ENCODE data around the gene SPACA6.

The SPACA6 gene

GRCh38 chr19:51688671-51689571, 4.2 kb upstream of the SPACA6 start:
- H3K4me3 ChIP-seq (ENCODE audit: control insufficient read depth, low read depth, low read length): peak overlapping the region; percentile 86
- DNase-seq (ENCODE audit: low read depth): peak; percentile 92
- TF ChIP-seq CTCF (conservative IDR thresholded peaks at IDR 0.05; ENCODE audit: control insufficient read depth, insufficient read depth, low read depth, low read length): no peak

DNA sequence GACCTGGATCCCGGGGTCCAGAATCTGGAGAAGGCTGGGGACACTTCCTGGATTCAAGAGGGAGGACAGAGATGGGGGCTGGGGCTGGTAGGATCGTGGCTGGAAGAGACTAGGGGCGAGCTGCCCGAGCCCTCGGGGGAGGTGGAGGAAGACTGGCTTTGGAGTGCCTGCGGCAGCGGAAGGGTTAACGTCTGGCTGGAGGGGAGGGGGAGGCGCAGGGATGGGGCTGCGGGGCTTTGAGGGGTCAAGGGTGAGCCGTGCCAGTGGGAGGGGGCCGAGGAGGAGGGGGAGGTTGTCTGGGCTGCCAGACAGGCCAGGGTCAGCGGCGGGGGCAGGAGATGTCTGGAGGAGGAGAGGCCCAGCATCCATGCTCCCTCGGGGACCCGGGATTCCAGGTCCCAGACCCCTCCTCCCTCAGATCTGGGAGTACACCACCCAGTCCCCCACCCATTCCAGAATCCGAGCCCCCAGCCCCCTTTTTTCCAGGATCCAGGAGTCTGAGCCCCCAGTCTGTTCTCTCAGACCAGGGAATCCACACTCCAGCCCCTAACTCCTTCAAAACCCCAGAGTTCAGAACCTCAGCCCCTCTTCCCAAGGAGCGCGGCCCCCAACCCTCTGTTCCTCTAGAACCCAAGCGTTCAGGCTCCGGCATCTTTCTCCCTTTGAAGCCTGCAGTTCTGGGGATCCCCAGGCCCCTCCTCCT, 3.2 kb upstream of the SPACA6 start:
- DNase-seq (ENCODE audit: low read depth): no peak
- TF ChIP-seq CTCF (conservative IDR thresholded peaks at IDR 0.05; ENCODE audit: control insufficient read depth, insufficient read depth, low read depth, low read length): no peak
- H3K4me3 ChIP-seq (ENCODE audit: control insufficient read depth, low read depth, low read length): peak overlapping the region; percentile 86

DNA sequence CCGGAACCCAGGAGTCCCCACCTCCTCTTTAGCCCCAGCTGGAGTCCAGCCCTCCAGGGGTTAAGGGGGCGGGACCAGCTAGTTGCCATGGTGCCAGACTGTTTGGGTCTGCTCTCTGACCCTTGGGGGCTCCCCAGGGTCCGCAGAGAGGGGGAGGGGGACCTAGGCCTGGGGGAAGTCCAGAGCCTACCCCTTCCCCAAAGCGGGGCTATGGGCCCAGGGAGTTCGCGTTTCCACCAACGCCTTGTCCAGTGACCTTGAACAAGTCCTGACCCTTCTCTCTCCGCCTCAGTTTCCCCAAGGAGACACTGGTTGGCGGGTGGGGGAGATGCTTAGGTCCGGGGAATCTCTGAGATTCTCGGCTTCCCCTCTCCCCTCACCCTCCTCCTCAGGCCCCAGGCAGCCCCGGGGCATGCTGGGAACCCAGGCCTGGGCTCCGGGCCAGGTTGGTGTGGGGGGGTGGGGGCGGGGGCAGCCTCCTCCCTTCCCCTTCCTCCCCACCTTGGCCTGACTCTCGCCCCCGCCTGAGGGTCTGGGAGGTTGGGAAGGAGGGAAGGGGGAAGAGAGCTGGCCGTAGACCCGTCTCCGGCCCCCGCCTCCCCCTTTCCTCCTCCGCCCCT, 2.6 kb upstream of the SPACA6 start:
- peak; percentile 60 for DNase-seq (ENCODE audit: low read depth)
- peak overlapping the region; percentile 86 for H3K4me3 ChIP-seq (ENCODE audit: control insufficient read depth, low read depth, low read length)

DNA sequence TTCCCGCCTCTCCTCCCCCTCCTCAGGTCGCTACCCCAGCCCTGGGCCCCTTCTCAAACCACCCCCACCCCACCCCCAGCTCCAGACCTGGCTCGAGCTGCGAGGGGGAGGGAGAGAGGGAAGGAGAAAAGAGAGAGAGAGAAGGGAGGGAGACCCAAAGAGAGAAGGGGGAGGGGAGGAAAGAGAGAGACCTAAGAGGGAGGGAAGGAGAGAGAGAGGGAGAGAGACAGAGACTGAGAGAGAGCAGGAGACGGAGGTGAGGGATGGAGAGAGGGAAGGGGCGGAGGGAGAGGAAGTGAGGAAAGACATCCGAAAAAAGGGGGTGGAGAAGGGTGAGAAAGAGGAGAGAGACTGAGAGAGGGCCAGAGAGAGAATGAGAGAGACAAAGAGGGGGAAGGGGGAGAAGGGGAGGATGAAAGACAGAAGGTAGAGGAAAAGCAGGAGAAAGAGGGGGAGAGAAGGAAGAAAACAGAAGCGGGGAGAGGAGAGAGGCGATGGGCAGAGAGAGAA, 2.0 kb upstream of the SPACA6 start:
- TF ChIP-seq CTCF (conservative IDR thresholded peaks at IDR 0.05; ENCODE audit: control insufficient read depth, insufficient read depth, low read depth, low read length): no peak
- peak overlapping the region; percentile 86 for H3K4me3 ChIP-seq (ENCODE audit: control insufficient read depth, low read depth, low read length)
- peak; percentile 52 for DNase-seq (ENCODE audit: low read depth)

More for the DNA sequence above, 2.6 kb upstream of the SPACA6 start:
- no peak for TF ChIP-seq CTCF (conservative IDR thresholded peaks at IDR 0.05; ENCODE audit: control insufficient read depth, insufficient read depth, low read depth, low read length)

DNA sequence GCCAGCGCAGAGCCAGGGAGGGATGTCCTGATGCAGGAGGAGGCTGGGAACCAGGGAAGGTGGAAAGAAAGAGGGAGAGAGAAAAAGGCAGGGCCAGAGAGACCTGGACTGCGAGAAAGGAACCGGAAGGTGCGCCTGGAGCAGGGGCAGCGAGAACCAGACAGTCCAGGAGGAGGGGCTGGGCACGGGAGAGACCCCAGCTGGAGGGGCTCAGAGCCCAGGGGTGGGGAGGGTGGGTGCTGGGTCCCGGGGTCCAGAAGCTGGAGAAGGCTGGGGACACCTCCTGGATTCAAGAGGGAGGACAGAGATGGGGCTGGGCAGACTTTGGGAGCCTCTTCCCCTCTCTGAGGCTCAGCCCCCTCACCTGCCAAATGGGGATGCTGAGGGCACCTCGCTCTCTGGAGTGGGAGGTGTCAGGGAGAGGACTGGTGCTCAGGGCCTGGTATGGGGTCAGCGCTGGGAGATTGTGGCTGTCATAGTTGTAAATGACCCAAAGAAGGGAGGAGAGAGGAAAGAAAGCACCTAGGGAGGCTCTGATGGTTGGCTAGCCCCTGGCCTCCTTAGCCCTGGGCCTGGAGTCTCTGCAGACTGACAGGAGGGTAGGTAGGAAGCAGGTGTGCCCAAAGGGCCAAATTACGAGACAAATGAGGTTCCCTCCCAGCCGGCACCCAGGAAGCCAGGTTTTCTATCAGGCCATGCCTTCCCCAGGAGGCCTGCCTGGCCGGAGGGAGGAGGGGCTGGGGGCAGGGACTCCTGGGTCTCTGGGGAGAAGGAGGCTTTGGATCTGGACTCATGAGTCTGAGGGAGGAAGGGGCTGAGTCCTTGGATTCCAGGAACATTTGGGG, 1.3 kb upstream of the SPACA6 start:
- DNase-seq (ENCODE audit: low read depth): no peak
- TF ChIP-seq CTCF (conservative IDR thresholded peaks at IDR 0.05; ENCODE audit: control insufficient read depth, insufficient read depth, low read depth, low read length): no peak
- peak overlapping the region; percentile 86 for H3K4me3 ChIP-seq (ENCODE audit: control insufficient read depth, low read depth, low read length)

- no peak for TF ChIP-seq CTCF (conservative IDR thresholded peaks at IDR 0.05; ENCODE audit: control insufficient read depth, insufficient read depth, low read depth, low read length)
- H3K4me3 ChIP-seq (ENCODE audit: control insufficient read depth, low read depth, low read length): peak overlapping the region; percentile 86
- no peak for DNase-seq (ENCODE audit: low read depth)
Measured at GRCh38 chr19:51692468-51692867, 662 bp upstream of the SPACA6 start.
